Measurements from ENCODE around the gene MGMT.

Gene MGMT

DNA sequence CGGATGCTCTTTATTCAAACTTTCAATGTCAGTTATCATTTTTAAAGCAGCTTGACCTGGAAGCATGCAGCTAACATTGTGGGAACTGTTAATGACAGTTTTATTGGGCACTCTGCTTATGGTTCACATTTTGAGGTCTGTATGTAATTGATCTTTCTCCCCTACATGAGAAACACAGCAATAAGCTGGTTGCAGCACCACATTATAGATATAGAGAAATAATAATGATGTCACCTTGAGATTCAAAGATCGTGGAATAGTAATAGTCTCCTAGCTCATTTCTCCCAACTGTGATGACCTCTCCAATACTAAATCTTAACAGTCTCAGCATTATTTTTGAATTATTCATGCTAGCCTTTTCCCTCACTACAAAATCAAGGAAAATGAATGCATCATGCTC is 22.7 kb upstream of the MGMT start:
- Histone ChIP-seq H3K4me1 (ENCODE audit: insufficient read depth, low read length) (no peaks in the 10 kb centered on the region), H4K20me1 (ENCODE audit: insufficient read depth, low read length) (no peaks in the 10 kb centered on the region)

DNA sequence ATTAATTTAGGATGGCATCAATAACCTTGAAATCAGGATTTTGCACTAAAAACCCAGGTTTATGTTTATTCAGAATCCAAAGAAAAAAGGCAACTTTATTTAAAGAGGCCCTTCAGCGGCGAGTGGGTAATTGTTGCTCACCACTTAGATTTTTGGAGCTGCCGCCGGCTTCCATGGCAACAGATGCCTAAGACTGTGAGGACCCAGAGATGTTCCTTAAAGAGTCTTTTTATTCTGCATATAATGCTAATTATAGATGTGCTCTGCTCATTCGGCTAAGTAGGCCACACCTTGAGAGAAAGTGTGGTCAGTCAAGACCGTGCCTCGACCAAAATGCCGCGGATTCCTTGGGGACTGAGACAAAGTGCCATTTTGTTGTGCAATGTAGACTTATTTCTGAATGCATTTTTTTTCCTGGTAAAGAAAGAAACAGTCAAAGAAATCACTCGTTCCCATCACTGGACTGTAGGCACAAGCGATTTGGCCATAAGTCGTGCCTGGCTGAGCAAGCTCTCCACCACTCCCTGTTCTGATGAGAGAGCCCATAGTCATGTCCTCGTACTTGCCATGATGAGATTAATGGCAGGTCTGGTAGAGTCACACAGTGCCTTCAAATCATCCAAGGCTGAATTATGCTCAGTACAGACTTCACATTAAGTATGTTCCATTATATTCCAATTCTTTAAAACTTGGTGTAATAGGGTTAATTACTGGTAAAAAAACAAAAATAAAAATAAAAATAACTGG is 21.4 kb upstream of the MGMT start:
- Histone ChIP-seq H3K27ac (ENCODE audit: low read length) (no peak overlapping the region), H3K27me3 (ENCODE audit: insufficient read depth, low read length, poor library complexity) (no peaks in the 10 kb centered on the region), H3K4me2 (ENCODE audit: insufficient read depth, low read length) (no peak overlapping the region), H4K20me1 (ENCODE audit: insufficient read depth, low read length) (no peaks in the 10 kb centered on the region), H2AFZ (ENCODE audit: low read depth, low read length) (no peak overlapping the region), H3K79me2 (ENCODE audit: insufficient read depth, low read length) (no peaks in the 10 kb centered on the region), H3K36me3 (ENCODE audit: insufficient read depth, low read length) (no peaks in the 10 kb centered on the region), H3K4me3 (ENCODE audit: low read depth in 1 of 2, low read length in 2 of 2) (no peak overlapping the region), H3K9me3 (ENCODE audit: insufficient read depth, low read length, severe bottlenecking) (no peaks in the 10 kb centered on the region), H3K9ac (ENCODE audit: low read depth, low read length) (no peak overlapping the region), H3K4me1 (ENCODE audit: insufficient read depth, low read length) (no peaks in the 10 kb centered on the region)
- DNase-seq (no peak), ATAC-seq (ENCODE audit: insufficient read depth, low read depth) (no peak)
- no peak for TF ChIP-seq EZH2 (IDR thresholded peaks at IDR 0.05; ENCODE audit: borderline replicate concordance, low read depth, low read length, severe bottlenecking)
- TF ChIP-seq, protein P1, sequence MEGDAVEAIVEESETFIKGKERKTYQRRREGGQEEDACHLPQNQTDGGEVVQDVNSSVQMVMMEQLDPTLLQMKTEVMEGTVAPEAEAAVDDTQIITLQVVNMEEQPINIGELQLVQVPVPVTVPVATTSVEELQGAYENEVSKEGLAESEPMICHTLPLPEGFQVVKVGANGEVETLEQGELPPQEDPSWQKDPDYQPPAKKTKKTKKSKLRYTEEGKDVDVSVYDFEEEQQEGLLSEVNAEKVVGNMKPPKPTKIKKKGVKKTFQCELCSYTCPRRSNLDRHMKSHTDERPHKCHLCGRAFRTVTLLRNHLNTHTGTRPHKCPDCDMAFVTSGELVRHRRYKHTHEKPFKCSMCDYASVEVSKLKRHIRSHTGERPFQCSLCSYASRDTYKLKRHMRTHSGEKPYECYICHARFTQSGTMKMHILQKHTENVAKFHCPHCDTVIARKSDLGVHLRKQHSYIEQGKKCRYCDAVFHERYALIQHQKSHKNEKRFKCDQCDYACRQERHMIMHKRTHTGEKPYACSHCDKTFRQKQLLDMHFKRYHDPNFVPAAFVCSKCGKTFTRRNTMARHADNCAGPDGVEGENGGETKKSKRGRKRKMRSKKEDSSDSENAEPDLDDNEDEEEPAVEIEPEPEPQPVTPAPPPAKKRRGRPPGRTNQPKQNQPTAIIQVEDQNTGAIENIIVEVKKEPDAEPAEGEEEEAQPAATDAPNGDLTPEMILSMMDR (IDR thresholded peaks at IDR 0.05; ENCODE audit: borderline replicate concordance, extremely low read depth, low read length, poor library complexity, severe bottlenecking): no peak

More for the DNA sequence above, 22.7 kb upstream of the MGMT start:
- no peak overlapping the region for H3K9ac ChIP-seq (ENCODE audit: low read depth, low read length)
- ATAC-seq (ENCODE audit: insufficient read depth, low read depth): no peak
- H3K36me3 ChIP-seq (ENCODE audit: insufficient read depth, low read length): no peaks in the 10 kb centered on the region
- H3K4me2 ChIP-seq (ENCODE audit: insufficient read depth, low read length): no peak overlapping the region
- H3K4me3 ChIP-seq (ENCODE audit: low read depth in 1 of 2, low read length in 2 of 2): no peak overlapping the region
- no peaks in the 10 kb centered on the region for H3K79me2 ChIP-seq (ENCODE audit: insufficient read depth, low read length)
- no peaks in the 10 kb centered on the region for H3K9me3 ChIP-seq (ENCODE audit: insufficient read depth, low read length, severe bottlenecking)
- no peak for DNase-seq
- no peak overlapping the region for H2AFZ ChIP-seq (ENCODE audit: low read depth, low read length)
- H3K27me3 ChIP-seq (ENCODE audit: insufficient read depth, low read length, poor library complexity): no peaks in the 10 kb centered on the region
- H3K27ac ChIP-seq (ENCODE audit: low read length): no peak overlapping the region
- no peak for TF ChIP-seq EZH2 (IDR thresholded peaks at IDR 0.05; ENCODE audit: borderline replicate concordance, low read depth, low read length, severe bottlenecking)
- TF ChIP-seq, protein P1 (IDR thresholded peaks at IDR 0.05; ENCODE audit: borderline replicate concordance, extremely low read depth, low read length, poor library complexity, severe bottlenecking): no peak

DNA sequence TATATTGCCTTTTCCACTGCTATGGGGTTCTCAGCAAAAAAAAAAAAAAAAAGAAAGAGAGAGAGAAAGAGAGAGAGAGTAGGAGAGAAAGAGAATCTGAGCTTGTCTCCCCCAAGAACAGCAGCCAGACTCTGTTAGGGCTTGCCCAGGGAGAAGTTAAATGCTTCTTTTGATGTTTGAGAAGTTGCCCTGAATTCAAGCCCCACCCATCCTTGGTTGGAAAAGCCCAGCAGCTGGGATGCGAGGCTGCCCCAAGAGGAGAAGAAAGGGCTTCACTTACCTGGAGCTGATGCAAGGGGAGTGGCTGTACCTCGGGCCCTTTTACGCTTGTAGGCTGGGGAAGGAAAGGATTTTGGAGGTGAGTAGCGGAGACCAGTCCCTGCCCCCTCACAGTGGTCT is 20.9 kb upstream of the MGMT start:
- Histone ChIP-seq H4K20me1 (ENCODE audit: insufficient read depth, low read length) (no peaks in the 10 kb centered on the region), H3K79me2 (ENCODE audit: insufficient read depth, low read length) (no peaks in the 10 kb centered on the region), H3K27ac (ENCODE audit: low read length) (no peak overlapping the region), H3K4me3 (ENCODE audit: low read depth in 1 of 2, low read length in 2 of 2) (no peak overlapping the region), H3K9ac (ENCODE audit: low read depth, low read length) (no peak overlapping the region), H3K36me3 (ENCODE audit: insufficient read depth, low read length) (no peaks in the 10 kb centered on the region), H3K4me1 (ENCODE audit: insufficient read depth, low read length) (no peaks in the 10 kb centered on the region), H3K4me2 (ENCODE audit: insufficient read depth, low read length) (no peak overlapping the region), H2AFZ (ENCODE audit: low read depth, low read length) (no peak overlapping the region), H3K27me3 (ENCODE audit: insufficient read depth, low read length, poor library complexity) (no peaks in the 10 kb centered on the region), H3K9me3 (ENCODE audit: insufficient read depth, low read length, severe bottlenecking) (no peaks in the 10 kb centered on the region)
- no peak for DNase-seq
- TF ChIP-seq, protein P1 (IDR thresholded peaks at IDR 0.05; ENCODE audit: borderline replicate concordance, extremely low read depth, low read length, poor library complexity, severe bottlenecking): no peak
- no peak for TF ChIP-seq EZH2 (IDR thresholded peaks at IDR 0.05; ENCODE audit: borderline replicate concordance, low read depth, low read length, severe bottlenecking)
- ATAC-seq (ENCODE audit: insufficient read depth, low read depth): no peak
